Activated T-helper 9 cell treated with anti-CD3 and anti-CD28 coated beads, Interleukin-2, amount 50 U/mL, for 16 hours (primary cell): ENCODE measurements around the gene C8G.

ENCODE experiments used
- DNase-seq: peaks from one replicate; pipeline ENCODE4 v3.0.0-alpha.2; 2020; ENCODE audit warnings: low read depth

The C8G gene

GRCh38 chr9:136941231-136942111 lies 3.6 kb upstream of the C8G start:
- no peak for DNase-seq

- DNase-seq = no peak
Observed at GRCh38 chr9:136942112-136942880, 2.7 kb upstream of the C8G start.

- no peak for DNase-seq
Observed at GRCh38 chr9:136942881-136943230, 2.2 kb upstream of the C8G start.

- DNase-seq = no peak
Observed at GRCh38 chr9:136943291-136944211, 1.5 kb upstream of the C8G start.

GRCh38 chr9:136944212-136944518 lies 878 bp upstream of the C8G start:
- no peak for DNase-seq

- DNase-seq = no peak
Observed at GRCh38 chr9:136945333-136946227, 537 bp downstream of the C8G start.

- no peak for DNase-seq
Observed at GRCh38 chr9:136946228-136947027, 1.4 kb downstream of the C8G start.

- DNase-seq = no peak
Observed at GRCh38 chr9:136947028-136947891, 2.2 kb downstream of the C8G start.

GRCh38 chr9:136947955-136948510 lies 3.0 kb downstream of the C8G start:
- no peak for DNase-seq

GRCh38 chr9:136949239-136949816 lies 4.3 kb downstream of the C8G start:
- no peak for DNase-seq

- peak; percentile 94 for DNase-seq
Observed at GRCh38 chr9:136949817-136950655, 5.0 kb downstream of the C8G start.

- no peak for DNase-seq
Observed at GRCh38 chr9:136950656-136951276, 5.7 kb downstream of the C8G start.

GRCh38 chr9:136951541-136952320 lies 6.7 kb downstream of the C8G start, which contains the start of gene LCN12:
TSS of gene LCN12 (plus strand) at chr9:136952273. CDS start at chr9:136952328, 55 bp downstream.
- DNase-seq = no peak

GRCh38 chr9:136952321-136952850 lies 7.3 kb downstream of the C8G start:
- DNase-seq = no peak

GRCh38 chr9:136952876-136953770 lies 8.1 kb downstream of the C8G start:
- no peak for DNase-seq
